Measurements from ENCODE around the gene SLC6A3. TPM values are rescaled to one million over a fixed set of nuclear protein-coding genes. Genes with fewer than 3 reads are reported as not detected.
A peak's percentile ranks its signal among the peaks of the same experiment; 100 is the strongest.

Gene SLC6A3
- polyA plus RNA-seq, 3 donors, result not detected

DNA sequence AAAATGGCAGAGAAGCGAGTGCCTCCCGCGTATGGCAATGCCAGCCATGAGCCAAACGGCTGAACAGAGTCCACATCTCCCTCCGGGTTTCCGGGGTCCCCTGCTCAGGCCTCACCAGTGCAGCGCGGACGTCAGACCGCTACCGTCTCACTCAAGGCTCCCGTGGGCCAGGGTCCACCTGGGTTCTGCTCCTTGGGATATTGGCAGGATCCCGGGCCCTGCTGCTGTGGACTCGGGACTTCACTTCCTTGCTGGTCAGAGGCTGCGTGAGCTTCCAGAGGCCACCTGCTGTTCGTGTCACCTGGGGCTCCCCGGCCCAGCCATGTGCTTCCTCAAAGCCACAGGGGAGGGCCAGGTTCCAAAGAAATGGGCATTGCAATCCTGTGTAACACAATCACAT is 61.9 kb downstream of the SLC6A3 start:
- peaks cover 16 to 19% of the 10 kb centered on the region in 2 donors for H3K4me1 ChIP-seq (ENCODE audit: control insufficient read depth in 1 of 2, insufficient read depth in 2 of 2, low read length in 2 of 2)
- Mint-ChIP-seq H3K4me1 (peaks cover 28% of the 10 kb centered on the region), H3K9me3 (peaks cover 8 to 22% (median 17%) of the 10 kb centered on the region in 7 donors), H3K27me3 (ENCODE audit: low read depth in 3 of 3) (peaks cover 33 to 52% (median 42%) of the 10 kb centered on the region in 3 donors), H3K36me3 (peaks cover 0 to 5% of the 10 kb centered on the region in 2 donors), H3K27ac (peak overlapping the region in 1 of 7 donors; percentile 40), H3K4me3 (no peak overlapping the region)
- DNase-seq, result no peak
- no peak overlapping the region for H3K9ac ChIP-seq (ENCODE audit: insufficient read depth, low read length, poor library complexity, severe bottlenecking)
- H3K4me3 ChIP-seq (replicated peaks in 1 of 3; ENCODE audit: low read depth in 2 of 3, low read length in 3 of 3), result no peak overlapping the region
- no peaks in the 10 kb centered on the region for H4K20me1 ChIP-seq (ENCODE audit: insufficient read depth, low read length)
- H3K4me2 ChIP-seq (replicated peaks; ENCODE audit: extremely low read depth, low read length, poor library complexity, severe bottlenecking), result no peak overlapping the region
- peaks cover 7 to 13% of the 10 kb centered on the region in 2 donors for H3K9me3 ChIP-seq (replicated peaks in 1 of 2; ENCODE audit: control insufficient read depth in 1 of 2, insufficient read depth in 1 of 2, low read length in 2 of 2)
- H3K27ac ChIP-seq (ENCODE audit: low read depth in 1 of 2, low read length in 2 of 2), result no peak overlapping the region
- H3K79me2 ChIP-seq (ENCODE audit: insufficient read depth, low read length), result no peaks in the 10 kb centered on the region
- WGBS (ENCODE audit: insufficient coverage), result 95% methylated on average over 15 of the region's 17 CpGs
- no peaks in the 10 kb centered on the region for H3K36me3 ChIP-seq (replicated peaks in 1 of 2; ENCODE audit: control insufficient read depth in 1 of 2, insufficient read depth in 2 of 2, low read length in 2 of 2)
- no peak overlapping the region for H2AFZ ChIP-seq (ENCODE audit: insufficient read depth, low read depth, low read length, poor library complexity, severe bottlenecking)
- peaks cover 0 to 22% of the 10 kb centered on the region in 2 donors for H3K27me3 ChIP-seq (ENCODE audit: control insufficient read depth in 2 of 2, insufficient read depth in 2 of 2, low read length in 2 of 2)
- intact Hi-C loops (cut with micrococcal nuclease), result loop anchor here (10.0 kb wide), 2 partner anchors 141 to 261 kb away; partner anchors contain the start of gene LPCAT1 (in 1 of the 2)
- TF ChIP-seq CTCF (IDR thresholded peaks at IDR 0.05), result no peak

- no peaks in the 10 kb centered on the region for H3K79me2 ChIP-seq (ENCODE audit: insufficient read depth, low read length)
- H2AFZ ChIP-seq (ENCODE audit: insufficient read depth, low read depth, low read length, poor library complexity, severe bottlenecking), result no peak overlapping the region
- H3K9me3 ChIP-seq (replicated peaks in 1 of 2; ENCODE audit: control insufficient read depth in 1 of 2, insufficient read depth in 1 of 2, low read length in 2 of 2), result peaks cover 7 to 13% of the 10 kb centered on the region in 2 donors
- Mint-ChIP-seq H3K36me3 (peaks cover 0 to 3% of the 10 kb centered on the region in 2 donors), H3K9me3 (peaks cover 6 to 19% (median 15%) of the 10 kb centered on the region in 7 donors), H3K27me3 (ENCODE audit: low read depth in 3 of 3) (peaks cover 22 to 48% (median 32%) of the 10 kb centered on the region in 3 donors), H3K27ac (peak overlapping the region in 1 of 7 donors; percentile 22), H3K4me3 (no peak overlapping the region), H3K4me1 (peaks cover 25% of the 10 kb centered on the region)
- H4K20me1 ChIP-seq (ENCODE audit: insufficient read depth, low read length), result no peaks in the 10 kb centered on the region
- H3K4me2 ChIP-seq (replicated peaks; ENCODE audit: extremely low read depth, low read length, poor library complexity, severe bottlenecking), result no peak overlapping the region
- H3K27ac ChIP-seq (ENCODE audit: low read depth in 1 of 2, low read length in 2 of 2), result no peak overlapping the region
- TF ChIP-seq CTCF (IDR thresholded peaks at IDR 0.05), result no peak
- H3K4me1 ChIP-seq (ENCODE audit: control insufficient read depth in 1 of 2, insufficient read depth in 2 of 2, low read length in 2 of 2), result peaks cover 16 to 19% of the 10 kb centered on the region in 2 donors
- intact Hi-C loops (cut with micrococcal nuclease), result loop anchor here (10.0 kb wide), 2 partner anchors 143 to 263 kb away; partner anchors contain the start of gene LPCAT1 (in 1 of the 2)
- no peak for DNase-seq
- peaks cover 0 to 12% of the 10 kb centered on the region in 2 donors for H3K27me3 ChIP-seq (ENCODE audit: control insufficient read depth in 2 of 2, insufficient read depth in 2 of 2, low read length in 2 of 2)
- no peak overlapping the region for H3K4me3 ChIP-seq (replicated peaks in 1 of 3; ENCODE audit: low read depth in 2 of 3, low read length in 3 of 3)
- WGBS (ENCODE audit: insufficient coverage), result 92% methylated on average over 17 of the region's 18 CpGs
- H3K36me3 ChIP-seq (replicated peaks in 1 of 2; ENCODE audit: control insufficient read depth in 1 of 2, insufficient read depth in 2 of 2, low read length in 2 of 2), result no peaks in the 10 kb centered on the region
- H3K9ac ChIP-seq (ENCODE audit: insufficient read depth, low read length, poor library complexity, severe bottlenecking), result no peak overlapping the region
Observed at GRCh38 chr5:1382248-1382700, 63.0 kb downstream of the SLC6A3 start.
